ENCODE data around the gene PISD. TPM values are rescaled to one million over a fixed set of nuclear protein-coding genes. Genes with fewer than 3 reads are reported as not detected.

The PISD gene
- total and polyA plus RNA-seq, 9 of the 15 experiments (the other 6 are each of a cell fraction or from before 2014, with no cell fraction given) = 24.5 to 65.9 (median 36.6) TPM

DNA sequence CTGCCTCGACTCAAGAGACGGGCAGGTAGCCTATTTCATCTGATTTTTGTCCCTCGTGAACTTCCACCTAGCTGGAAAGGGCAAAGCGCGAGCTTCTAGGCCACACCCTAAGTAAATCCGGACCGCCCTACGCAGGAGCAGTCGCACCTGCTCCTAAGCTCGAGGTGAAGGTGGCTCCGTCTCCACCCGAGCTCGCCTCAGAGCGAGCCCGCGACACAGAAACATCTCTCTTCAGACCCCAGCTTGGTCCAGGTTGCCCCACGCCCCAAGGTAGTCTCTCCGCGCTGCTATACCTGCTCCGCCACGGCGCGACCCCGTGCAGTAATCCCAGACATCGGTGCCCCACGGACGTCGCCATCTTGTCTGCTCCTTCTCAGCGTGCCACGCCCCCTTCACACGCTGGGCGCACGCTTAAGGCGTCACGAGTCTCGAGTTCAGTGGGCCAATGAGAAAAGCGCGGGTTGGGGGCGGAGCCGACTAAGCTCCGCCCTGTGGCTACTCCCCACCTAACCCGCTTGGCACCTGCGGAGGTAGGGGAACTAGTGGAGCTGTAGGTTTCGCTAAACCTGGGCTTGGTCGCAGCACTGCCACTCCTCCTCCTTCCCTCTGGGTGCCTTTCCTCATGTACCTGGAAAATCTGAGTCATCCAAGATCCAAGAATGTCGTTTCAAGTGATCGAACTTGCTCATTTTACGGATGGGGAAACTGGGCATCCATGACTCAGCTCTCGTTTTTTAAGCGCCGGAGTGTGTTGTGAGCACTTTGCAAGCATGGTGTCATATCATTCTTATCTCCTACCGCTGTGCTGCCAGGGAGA lies at the start of gene PISD (continued):
- TF ChIP-seq ZNF316 (IDR thresholded peaks at IDR 0.05) = peak; percentile 68
- no peak for TF ChIP-seq SAFB2 (IDR thresholded peaks at IDR 0.05; ENCODE audit: borderline replicate concordance, low read depth, low read length, severe bottlenecking)
- TF ChIP-seq MXI1 (IDR thresholded peaks at IDR 0.05; ENCODE audit: low read depth, low read length) = peak; percentile 91
- 0 out of 2 replicates have a peak, but pooled peaks have one; percentile 39 for TF ChIP-seq TOE1 (IDR thresholded peaks at IDR 0.05; ENCODE audit: borderline replicate concordance)
- no peak for TF ChIP-seq TOE1 (CRISPR knock-in tag; IDR thresholded peaks at IDR 0.05; ENCODE audit: borderline replicate concordance, low read depth)
- TF ChIP-seq HDAC1 (IDR thresholded peaks at IDR 0.05) = peak in 1 of 2 experiments; percentile 99; a peak in 2 of 4 replicates
- no peak for TF ChIP-seq MIER1 (IDR thresholded peaks at IDR 0.05; ENCODE audit: low read depth)
- TF ChIP-seq, protein P1, sequence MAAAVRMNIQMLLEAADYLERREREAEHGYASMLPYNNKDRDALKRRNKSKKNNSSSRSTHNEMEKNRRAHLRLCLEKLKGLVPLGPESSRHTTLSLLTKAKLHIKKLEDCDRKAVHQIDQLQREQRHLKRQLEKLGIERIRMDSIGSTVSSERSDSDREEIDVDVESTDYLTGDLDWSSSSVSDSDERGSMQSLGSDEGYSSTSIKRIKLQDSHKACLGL (CRISPR knock-in tag; IDR thresholded peaks at IDR 0.05; ENCODE audit: borderline replicate concordance, poor library complexity, severe bottlenecking) = peak; percentile 91
- TF ChIP-seq MYC (IDR thresholded peaks at IDR 0.05; ENCODE audit: low read depth, low read length) = peak; percentile 80
- no peak for TF ChIP-seq MYC (CRISPR knock-in tag; IDR thresholded peaks at IDR 0.05; ENCODE audit: borderline replicate concordance, low read depth)
- no peak for TF ChIP-seq NUFIP1 (IDR thresholded peaks at IDR 0.05; ENCODE audit: partially characterized antibody)
- TF ChIP-seq CHD2 (IDR thresholded peaks at IDR 0.05; ENCODE audit: low read depth, low read length) = peak; percentile 51; the same call in 1 of the 2 replicates
- peak; percentile 66 for TF ChIP-seq MAFG (tag; conservative IDR thresholded peaks at IDR 0.05)
- peak; percentile 73 to 78 for TF ChIP-seq NRF1 (conservative IDR thresholded peaks at IDR 0.05 in 1 of 2, IDR thresholded peaks at IDR 0.05 in 1 of 2)
- TF ChIP-seq, protein P2, sequence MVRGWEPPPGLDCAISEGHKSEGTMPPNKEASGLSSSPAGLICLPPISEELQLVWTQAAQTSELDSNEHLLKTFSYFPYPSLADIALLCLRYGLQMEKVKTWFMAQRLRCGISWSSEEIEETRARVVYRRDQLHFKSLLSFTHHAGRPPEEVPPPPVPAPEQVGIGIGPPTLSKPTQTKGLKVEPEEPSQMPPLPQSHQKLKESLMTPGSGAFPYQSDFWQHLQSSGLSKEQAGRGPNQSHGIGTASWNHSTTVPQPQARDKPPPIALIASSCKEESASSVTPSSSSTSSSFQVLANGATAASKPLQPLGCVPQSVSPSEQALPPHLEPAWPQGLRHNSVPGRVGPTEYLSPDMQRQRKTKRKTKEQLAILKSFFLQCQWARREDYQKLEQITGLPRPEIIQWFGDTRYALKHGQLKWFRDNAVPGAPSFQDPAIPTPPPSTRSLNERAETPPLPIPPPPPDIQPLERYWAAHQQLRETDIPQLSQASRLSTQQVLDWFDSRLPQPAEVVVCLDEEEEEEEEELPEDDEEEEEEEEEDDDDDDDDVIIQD (CRISPR knock-in tag; IDR thresholded peaks at IDR 0.05) = no peak
- TF ChIP-seq, protein P3, sequence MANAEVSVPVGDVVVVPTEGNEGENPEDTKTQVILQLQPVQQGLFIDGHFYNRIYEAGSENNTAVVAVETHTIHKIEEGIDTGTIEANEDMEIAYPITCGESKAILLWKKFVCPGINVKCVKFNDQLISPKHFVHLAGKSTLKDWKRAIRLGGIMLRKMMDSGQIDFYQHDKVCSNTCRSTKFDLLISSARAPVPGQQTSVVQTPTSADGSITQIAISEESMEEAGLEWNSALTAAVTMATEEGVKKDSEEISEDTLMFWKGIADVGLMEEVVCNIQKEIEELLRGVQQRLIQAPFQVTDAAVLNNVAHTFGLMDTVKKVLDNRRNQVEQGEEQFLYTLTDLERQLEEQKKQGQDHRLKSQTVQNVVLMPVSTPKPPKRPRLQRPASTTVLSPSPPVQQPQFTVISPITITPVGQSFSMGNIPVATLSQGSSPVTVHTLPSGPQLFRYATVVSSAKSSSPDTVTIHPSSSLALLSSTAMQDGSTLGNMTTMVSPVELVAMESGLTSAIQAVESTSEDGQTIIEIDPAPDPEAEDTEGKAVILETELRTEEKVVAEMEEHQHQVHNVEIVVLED (CRISPR knock-in tag; IDR thresholded peaks at IDR 0.05) = peak; percentile 55; the same call in 1 of the 2 replicates
- TF ChIP-seq YY1 (IDR thresholded peaks at IDR 0.05; ENCODE audit: borderline replicate concordance in 1 of 3, control insufficient read depth in 1 of 3, extremely low read depth in 1 of 3, insufficient read depth in 3 of 3, insufficient read length in 1 of 3, insufficient replicate concordance in 2 of 3, low read depth in 1 of 3, low read length in 2 of 3) = peak; percentile 90 to 96 (median 95)
- no peak for TF ChIP-seq ZC3H11A (IDR thresholded peaks at IDR 0.05; ENCODE audit: low read depth, low read length)
- no peak for TF ChIP-seq ADNP (tag; IDR thresholded peaks at IDR 0.05)
- no peak for TF ChIP-seq ZNF445 (CRISPR knock-in tag; IDR thresholded peaks at IDR 0.05; ENCODE audit: low read depth)
- no peak for TF ChIP-seq MEIS2 (IDR thresholded peaks at IDR 0.05; ENCODE audit: partially characterized antibody)
- TF ChIP-seq, protein P4, sequence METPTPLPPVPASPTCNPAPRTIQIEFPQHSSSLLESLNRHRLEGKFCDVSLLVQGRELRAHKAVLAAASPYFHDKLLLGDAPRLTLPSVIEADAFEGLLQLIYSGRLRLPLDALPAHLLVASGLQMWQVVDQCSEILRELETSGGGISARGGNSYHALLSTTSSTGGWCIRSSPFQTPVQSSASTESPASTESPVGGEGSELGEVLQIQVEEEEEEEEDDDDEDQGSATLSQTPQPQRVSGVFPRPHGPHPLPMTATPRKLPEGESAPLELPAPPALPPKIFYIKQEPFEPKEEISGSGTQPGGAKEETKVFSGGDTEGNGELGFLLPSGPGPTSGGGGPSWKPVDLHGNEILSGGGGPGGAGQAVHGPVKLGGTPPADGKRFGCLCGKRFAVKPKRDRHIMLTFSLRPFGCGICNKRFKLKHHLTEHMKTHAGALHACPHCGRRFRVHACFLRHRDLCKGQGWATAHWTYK (CRISPR knock-in tag; IDR thresholded peaks at IDR 0.05) = 0 out of 2 replicates have a peak, but pooled peaks have one; percentile 33
